CD1c-positive myeloid dendritic cell (primary cell): ENCODE results near the gene SLC9A7.

Experiments
- DNase-seq: peaks from one replicate; pipeline ENCODE4 v3.0.0-alpha.2; 2016; ENCODE audit errors: extremely low spot score

SLC9A7 gene

DNA sequence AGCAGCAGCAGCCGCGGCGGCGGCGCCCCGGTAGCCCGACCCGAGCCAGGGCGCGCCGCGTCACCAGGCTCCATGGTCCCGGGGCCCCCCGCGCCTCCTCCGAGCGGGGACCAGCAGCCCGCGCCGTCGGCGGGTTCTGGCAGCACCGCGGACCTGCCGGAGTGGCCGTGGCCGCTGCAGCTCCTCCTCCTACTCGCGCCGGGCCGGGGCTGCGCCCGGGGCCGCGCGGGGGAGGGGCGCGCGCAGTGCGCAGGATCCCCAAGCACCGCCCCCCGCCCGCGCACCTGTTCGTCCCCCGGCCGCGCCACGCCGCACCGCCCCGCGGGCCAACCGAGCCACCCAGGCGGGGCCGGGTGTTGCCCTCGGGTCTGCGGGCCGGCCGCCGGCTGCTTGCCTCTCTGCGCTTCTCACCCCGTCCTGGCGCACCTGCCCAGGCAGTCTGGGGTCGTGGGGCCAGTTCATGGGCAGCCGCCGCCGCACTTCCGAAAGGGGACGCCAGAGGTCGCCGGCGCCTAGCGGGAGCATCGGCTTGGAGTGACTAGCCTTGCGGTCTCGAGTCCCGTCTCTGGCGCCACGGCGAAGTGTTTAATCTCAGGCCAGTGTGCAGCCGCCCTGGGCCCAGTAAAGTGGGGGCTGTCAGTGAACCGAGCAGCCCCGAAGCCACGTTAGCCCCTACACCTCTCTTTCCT, at the start of gene SLC9A7:
Gene SLC9A7 (minus strand): TSS at position 163 of the 689 bp plus-strand sequence. CDS start 89 bp downstream, at position 74.
- DNase-seq: peak; percentile 72

DNA sequence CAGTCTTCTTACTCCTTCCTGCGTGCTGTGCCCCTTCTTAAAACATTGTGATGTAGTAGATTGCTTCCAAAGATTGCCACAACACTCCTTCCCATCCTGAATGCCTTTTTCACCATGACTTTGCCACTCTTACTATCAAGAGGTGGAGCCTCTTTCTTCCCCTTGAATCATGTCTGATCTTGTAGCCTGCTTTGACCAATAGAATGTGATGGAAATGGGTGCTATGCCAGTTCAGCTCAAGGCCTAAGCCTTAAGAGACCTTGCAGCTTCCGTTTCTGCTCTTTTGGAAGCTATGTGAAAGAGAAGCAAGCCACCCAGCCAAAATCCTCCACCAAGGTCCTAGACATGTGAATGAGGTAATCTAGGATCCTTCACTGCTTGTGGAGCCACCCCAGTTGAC, 46.4 kb upstream of the SLC9A7 start:
- no peak for DNase-seq

DNA sequence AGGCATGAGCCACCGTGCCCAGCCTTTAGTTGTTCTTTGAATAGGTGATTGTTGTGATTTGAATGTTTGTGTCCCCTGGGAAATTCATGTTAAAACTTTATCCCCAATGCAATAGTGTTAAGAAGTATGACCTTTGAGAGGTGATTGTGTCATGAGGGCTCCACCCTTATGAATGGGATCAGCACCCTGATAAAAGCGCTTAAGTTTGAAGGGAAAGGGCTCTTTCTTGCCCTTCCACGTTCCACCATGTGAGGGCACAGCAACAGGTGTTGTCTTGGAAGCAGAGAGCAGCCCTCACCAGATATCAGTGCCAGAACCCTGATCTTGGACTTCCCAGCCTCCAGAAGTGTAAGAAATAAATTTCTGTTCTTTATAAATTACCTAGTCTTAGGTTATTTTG, 44.2 kb upstream of the SLC9A7 start:
- no peak for DNase-seq

DNA sequence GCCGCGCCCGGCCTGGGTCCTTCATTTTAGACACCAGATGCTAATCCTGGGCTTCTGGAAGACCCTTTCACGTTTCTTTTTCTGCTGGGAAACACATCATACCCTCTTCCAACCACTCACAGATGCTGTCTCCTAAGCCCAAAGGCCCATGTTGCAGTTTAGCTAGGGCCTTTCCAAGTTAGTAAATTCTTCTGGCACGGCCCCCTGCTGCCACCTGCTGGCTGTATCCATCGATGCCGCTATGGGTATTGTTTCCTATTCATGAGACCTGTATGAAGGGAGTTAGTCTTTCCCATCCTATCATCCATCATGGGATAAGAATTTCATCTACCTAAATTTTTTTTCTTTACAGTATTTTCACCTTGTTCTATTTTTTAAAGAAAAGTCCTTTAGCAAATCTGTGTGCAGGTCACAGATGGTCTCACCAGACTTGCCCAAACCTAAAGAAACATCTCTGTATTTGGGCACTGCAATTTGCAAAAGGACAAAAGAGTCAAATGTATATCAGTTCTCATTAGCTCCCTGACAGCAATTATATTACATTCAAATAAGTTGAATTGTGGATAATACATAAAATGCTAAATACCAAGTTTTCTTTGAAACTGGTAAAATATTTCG, 37.8 kb upstream of the SLC9A7 start:
- peak; percentile 70 for DNase-seq

DNA sequence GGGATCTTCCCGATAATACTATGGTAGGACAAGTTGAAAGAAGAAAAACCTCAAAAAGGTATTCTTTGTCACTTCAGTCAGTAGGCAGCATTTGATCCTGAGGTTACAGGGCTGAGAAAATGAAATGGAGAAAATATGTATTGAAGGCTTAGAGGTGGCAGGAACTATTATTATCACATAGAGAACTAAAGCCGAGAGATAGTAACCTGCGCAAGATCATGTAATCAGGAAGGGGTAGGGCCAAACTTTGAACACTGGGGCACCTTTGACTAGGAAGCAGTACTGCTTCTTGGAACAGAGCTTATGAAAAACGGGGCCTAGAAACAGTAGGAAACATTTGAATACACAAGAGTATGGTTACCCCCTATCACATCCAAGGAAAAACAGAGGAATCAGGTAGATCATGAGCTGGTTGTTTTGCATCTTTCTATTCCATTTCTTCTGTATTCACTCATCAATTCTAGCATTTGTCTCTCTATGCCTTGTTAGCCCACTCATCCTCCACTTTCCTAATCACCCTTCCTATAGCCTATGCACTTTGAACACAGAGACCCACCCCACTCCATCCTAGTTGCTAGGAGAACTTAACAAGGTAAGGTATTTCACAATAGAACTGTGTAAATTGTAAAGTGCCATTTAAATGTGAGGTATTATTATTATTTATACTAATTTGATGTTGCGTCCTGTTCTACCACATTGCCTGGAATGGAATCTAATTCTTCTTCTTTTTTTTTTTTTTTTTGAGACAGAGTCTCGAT, 34.6 kb upstream of the SLC9A7 start:
- peak; percentile 3 for DNase-seq

DNA sequence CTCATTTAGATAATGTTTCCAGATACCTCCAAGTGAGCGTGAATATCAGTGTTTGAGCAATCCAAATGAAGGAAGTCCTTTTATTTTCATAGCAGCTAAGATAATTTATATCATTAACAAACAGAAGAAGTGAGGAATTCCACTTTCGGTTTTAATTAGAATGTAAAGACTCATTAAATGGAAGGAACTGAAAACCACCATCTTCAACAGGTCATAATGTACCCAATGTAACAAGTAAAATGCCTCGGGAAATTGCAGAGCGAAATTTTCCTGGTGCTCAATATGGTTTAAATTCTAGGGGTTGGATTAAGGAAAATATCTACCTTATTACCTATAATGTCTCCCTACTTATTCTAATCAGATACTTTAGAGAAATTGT, 33.9 kb upstream of the SLC9A7 start:
- DNase-seq: no peak

DNA sequence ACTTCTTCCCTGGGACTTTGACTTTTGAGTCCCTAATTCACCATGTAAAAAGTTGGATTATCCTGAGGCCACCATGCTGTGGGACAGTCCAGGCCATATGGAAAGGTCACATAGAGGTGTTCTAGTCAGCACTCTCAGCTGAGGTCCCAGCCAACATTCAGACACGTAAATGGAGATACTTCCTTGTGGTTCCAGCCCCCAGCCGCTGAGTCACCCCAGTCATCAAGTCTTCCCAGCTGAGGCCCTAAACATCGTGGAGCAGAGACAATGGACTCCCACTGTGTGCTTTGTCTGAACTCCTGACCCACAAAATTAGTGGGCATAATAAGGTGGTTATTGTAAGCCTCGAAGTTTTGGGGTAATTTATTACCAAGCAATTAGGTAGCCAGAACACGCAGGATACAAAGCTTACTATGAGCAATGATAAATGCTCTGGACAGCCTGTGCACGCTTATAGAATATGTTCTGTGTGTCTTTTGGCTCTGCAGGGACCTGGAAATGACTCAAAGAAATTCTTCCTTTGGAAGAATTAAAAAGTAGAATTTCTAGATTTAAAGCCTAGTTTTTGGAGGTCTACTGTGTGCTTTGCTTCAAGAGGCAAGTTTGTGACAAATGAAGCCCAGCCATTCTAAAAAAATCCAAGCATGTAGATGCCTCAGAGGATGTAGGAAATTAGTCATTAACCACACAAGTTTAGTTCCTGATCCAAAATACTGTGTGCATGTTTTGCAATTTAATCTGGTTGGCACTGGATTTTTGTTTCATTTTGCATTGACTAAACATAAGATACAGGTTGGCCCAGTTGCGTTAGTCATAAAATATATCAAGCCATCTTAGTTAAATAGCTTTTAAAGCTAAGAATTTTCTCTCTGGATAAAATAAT, 33.2 kb upstream of the SLC9A7 start:
- peak; percentile 83 for DNase-seq

DNA sequence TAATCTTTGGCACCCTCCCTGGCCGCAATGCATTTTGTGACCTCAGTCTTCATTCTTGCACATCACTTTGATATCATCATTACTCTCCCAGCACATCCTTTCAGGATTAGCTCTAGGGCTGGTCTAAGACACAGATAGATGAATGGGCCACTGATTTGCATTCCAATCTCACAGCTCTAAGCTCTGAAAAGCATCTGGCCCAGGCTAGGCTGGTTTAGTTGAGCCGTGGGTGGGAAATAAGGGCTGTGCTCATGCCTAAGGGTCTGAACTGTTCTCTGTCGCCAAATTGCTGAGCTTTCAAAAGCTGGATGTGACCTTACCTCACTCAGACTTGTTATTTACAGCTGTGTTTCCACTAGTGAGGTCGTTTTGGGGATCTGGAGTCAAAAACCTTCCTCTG, 30.0 kb upstream of the SLC9A7 start:
- DNase-seq: no peak

DNA sequence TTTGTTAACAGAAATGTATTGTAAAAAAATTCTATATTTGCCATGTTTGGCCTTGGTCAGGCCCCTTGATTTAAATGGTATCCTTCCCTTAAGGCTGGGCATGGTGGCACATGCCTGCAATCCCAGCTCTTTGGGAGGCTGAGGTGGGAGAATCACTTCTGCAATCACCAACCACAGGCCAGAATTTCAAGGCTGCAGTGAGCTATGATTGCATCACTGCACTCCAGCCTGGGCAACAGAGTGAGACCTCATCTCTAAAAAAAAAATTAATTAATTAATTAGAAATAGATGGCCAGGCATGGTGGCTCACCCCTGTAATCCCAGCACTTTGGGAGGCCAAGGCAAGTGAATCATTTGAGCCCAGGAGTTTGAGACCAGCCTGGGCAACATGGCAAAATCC, 25.5 kb upstream of the SLC9A7 start:
- peak; percentile 13 for DNase-seq

DNA sequence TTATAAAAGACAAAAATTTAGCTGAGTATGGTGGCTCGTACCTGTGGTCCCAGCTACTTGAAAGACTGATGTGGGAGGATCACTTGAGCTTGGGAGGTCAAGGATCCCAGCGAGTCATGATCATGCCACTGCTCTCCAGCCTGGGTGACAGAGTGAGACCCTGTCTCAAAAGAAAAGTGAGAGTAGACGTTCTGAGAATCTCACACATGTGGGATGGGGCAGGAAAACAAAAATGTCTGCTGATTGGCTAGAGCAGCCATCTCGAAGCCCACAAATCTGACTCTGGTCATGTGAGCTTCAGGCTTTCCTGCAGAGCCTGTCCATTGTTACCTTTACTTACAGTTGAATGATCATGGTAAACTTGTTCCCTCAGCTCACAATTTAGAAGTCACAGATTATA, 23.1 kb upstream of the SLC9A7 start:
- DNase-seq: no peak

DNA sequence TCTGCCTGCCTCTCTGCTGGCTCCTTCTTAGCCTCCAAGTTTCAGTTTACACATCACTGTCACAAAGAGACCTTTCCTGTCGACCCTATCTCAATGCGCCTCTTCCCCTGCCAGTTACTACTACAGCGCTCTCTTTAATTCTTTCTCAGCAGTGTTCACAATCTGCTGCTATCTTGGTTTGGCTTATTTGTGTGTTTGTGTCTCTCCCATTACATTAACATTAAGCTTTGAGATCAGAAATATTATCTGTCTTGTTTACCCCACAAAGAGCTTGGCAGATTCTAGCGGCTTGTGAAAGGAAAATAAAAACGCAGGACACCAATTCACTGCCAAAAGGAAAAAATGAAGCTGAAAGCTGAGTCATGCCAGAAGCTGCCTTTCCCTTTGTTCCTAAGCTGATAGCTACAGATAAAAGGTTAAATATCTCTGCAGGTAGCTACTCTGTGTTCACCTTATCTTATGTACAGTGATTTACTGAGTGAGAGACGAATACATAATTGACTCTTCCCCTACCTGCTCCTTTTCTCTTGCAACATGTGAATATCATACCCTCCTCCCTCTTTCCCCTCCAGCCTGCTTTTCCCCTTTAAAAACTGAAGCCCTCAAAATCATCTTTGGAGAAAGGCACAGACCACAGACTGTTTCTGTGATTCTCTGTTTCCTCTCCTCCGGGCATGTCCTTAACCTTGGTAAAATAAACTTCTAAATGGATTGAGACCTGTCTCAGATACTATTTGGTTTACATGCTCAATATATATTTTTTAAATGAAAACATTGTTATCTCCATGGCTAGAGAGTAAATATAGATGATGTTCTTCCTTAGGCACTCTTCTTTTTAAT, 19.3 kb upstream of the SLC9A7 start:
- no peak for DNase-seq

DNA sequence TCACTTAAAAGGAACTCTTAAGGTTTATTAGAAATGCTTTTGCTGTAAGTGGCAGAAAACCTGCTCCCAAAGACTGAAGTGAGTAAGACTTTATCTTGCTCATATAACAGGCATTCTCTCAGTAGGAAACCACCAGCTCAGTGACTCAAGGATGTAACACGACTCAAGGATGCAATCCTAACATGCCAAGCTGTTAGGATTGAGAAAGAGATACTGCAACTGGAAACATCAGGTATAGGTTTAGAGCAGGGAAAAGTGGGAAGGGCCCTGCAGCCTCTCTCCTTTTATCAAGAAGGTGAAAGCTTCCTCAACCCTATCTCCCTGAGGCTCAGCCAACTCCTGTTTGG, 11.9 kb upstream of the SLC9A7 start:
- DNase-seq: no peak

DNA sequence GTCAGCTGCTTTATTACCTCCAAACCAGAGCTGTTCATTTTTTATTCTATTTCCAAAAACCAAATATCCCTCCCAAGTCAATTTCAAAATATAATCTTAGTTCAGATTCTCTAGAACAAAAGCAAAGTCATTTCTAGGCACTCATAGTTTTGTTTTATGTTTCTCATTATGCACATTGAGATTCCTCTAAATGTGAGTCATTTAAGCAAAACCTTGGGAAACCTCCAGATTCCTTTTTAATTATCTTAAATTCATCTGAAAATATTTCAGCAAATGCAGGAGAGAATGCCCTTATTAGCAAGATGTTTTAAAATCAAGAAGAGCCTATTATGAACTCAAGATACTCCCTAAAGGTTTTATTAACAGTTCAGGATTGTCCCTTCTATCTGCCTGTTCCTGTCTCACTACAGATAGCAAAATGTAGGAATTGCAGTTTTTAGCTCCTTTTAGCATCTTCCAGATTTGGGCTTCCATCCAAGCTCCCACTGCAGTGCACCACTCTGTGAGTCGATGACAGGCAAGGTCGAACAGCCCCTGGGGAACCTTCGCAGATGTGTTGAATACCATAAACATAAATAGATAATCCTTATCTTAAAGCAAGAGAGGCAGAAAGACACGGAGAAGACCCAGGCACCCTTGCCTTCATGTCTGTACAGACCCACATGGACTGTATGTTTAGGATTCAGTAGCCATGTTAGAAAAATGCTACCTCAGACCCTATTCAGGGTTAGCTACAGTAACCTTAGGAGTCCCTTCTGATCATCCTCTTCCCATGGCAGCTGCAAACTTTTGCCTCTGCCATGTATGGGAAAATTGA, 11.3 kb upstream of the SLC9A7 start:
- DNase-seq: no peak

DNA sequence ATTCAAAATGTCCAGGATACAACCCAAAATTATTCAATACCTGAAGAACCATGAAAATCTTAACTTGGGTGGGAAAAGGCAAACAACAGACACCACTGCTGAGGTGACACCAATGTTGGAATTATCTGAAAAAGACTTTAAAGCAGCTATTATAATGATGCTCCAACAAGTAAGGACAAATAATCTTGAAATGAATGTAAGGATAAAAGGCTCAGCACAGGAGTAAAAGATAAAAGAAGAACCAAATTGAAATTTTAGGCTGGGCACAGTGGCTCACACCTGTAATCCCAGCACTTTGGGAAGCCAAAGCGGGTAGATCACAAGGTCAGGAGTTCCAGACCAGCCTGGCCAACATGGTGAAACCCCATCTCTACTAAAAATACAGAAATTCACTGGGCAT, 4.0 kb upstream of the SLC9A7 start:
- no peak for DNase-seq

DNA sequence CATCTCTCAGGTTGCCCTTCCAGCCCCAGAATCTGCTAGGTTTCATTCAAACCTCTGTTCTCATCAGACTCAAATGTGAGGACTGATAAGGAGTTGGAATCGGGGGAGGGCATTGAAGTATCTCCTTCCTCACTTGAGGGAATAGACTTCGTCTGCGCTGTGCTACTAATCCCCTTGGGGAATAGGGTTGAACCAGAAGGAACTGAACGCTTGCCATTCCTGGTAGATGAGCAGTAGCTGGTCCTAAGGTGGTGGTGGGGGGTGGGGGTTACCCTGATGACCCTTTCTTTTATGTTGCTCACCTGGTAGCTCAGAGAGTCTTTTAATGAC, 692 bp upstream of the SLC9A7 start:
- DNase-seq: peak; percentile 1

DNA sequence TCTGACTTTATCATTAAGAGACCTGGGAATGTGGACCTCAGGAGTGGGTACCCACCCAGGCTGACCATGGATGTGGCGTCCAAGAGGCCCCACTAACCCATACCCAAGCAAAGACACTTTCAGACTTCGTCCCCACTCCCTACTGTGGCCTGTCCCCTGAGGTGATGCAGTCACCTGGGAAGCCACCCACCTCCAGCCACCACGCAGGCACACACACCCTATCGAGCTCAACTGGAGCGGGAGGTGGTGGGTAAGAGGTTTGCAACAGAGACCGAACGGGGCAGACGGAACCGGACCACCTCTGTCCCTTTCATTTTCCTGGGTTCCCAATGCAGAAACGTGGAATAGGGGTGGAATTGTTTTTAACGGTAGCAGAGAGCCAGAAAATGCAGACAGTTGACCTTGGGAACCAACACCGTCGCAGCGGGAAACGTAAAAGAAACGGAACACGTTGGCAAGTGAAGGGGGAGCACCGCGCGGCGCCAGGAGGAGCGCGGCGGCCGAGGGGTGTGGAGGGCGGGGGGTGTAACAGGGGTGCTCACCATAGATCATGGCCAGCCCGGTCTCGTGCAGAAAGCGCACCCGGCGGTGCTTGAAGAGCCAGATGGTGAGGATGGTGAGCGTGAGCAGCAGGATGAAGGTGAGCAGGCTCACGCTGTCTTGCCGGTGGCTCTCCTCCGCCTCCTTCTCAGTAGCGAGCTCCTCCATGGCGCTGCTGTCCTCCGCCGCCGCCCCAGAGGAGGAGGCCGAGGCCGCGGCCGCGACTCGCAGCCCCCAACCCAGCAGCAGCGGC, 559 bp downstream of the SLC9A7 start:
- peak; percentile 3 for DNase-seq

DNA sequence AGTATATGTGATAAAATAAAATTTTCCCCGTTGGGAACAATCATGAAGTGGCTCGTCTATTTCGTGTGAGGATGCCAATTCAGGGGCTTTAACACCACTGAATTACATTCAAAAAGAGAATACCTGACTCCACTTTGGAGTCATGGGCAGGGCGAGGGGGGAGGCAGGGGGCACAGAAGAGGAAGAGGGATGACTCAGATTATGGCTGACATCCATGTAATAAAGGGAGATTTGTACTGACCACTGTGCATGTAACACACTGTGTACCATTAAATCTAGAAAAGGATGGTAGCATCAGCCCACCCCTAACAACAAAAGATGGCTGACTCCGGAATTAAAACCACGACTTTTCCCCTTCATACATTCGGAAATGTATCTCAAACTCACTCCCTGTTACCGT, 1.3 kb downstream of the SLC9A7 start:
- no peak for DNase-seq

DNA sequence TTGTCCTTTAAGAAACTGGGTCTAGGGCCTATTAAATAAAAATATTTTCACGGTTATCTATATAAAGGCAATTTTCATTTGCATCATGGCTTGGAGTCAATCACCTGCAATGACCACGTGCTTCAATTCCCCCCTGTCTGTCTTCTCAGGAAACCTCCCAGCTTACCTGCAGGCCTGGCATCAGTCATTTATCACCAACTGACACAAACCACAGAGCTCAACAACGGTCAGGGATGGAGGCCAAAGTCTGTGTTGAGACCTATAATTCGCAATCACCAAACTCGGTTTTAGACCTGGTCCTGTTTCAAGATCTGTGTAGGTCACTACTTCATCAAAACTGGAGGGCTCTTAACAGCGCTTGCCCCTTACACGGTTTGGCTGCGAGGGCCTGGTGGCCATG, 1.9 kb downstream of the SLC9A7 start:
- DNase-seq: no peak

DNA sequence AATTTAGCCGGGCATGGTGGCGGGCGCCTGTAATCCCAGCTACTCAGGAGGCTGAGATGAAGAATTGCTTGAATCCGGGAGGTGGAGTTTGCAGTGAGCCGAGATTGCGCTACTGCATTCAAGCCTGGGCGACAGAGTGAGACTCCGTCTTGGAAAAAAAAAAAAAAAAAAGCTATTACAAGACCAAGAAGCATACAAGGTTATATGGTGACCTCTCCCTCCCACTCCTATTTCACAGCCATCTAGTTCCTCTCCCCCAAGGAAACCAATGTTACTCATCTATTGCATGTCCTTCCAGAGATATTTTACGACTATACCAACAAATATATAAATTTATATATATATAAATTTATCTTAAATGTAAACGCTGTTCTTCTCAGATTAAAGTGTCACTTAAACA, 3.2 kb downstream of the SLC9A7 start:
- peak; percentile 63 for DNase-seq

DNA sequence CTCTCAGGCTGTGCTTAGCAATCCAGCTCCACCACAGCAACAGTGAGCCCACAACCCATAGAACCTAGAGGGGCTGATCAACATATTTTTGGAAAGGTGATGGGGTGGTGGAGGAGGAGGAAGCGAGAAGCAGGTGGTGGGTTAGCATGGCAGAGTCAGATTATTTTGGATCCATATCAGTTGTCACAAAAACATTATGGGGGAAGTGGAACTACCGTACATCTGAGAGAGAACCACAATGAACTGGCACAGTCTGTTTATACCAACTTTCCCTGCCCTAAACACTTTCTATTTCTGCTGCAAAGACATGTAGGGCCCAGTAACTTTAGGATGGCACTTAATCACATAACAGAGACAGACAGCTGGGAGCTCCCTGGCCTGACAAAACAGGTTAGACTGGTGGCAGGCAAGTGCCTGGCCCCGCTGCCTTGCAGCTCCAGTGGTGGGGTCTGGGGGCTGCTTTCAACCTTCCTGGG, 4.3 kb downstream of the SLC9A7 start:
- peak; percentile 24 for DNase-seq
